Activated B cell treated with CpG ODN at 0.5 μM for 24 hours (primary cell): ENCODE results near the gene NAP1L4. TPM values are rescaled to one million over a fixed set of nuclear protein-coding genes. Genes with fewer than 3 reads are reported as not detected.

Source experiments
- ATAC-seq: fragments of 200-7000 bp; cut with Tn5 transposase; one replicate; pipeline ENCODE4 v1.10.0; 2021; ENCODE audit warnings: low read depth, mild to moderate bottlenecking, moderate library complexity
- CTCF ChIA-PET: fragments of 350-600 bp; sonication (Branson Sonifier 250); formaldehyde crosslinking; loops from one replicate; lab custom pipeline; 2021; ENCODE audit warnings: antibody characterized with exemption; lab: Charles Lee
- POLR2A ChIA-PET: fragments of 350-600 bp; sonication (Branson Sonifier 250); formaldehyde crosslinking; loops from one replicate; lab custom pipeline; 2021; ENCODE audit warnings: antibody characterized with exemption; lab: Charles Lee
- DNase-seq: peaks from one replicate; pipeline ENCODE4 v3.0.0; 2022
- H3K27ac Mint-ChIP-seq: one replicate; pipeline ENCODE4 v1.8.0; 2020; ENCODE audit warnings: mixed read lengths
- H3K27me3 Mint-ChIP-seq: one replicate; pipeline ENCODE4 v1.8.0; 2021; ENCODE audit warnings: mixed read lengths
- H3K36me3 Mint-ChIP-seq: one replicate; pipeline ENCODE4 v1.8.0; 2021; ENCODE audit warnings: low read depth, mixed read lengths
- H3K4me1 Mint-ChIP-seq: one replicate; pipeline ENCODE4 v1.8.0; 2021; ENCODE audit warnings: mixed read lengths
- H3K4me3 Mint-ChIP-seq: one replicate; pipeline ENCODE4 v1.8.0; 2020; ENCODE audit warnings: mild to moderate bottlenecking, mixed read lengths
- H3K9me3 Mint-ChIP-seq: one replicate; pipeline ENCODE4 v1.8.0; 2020; ENCODE audit warnings: mixed read lengths
- CTCF ChIP-seq: fragments of 200-600 bp; IDR thresholded peaks from one replicate; pipeline ENCODE4 v1.8.0; 2022; ENCODE audit warnings: antibody characterized with exemption, mild to moderate bottlenecking
- intact Hi-C: fragments of 100-400 bp; cut with micrococcal nuclease; formaldehyde crosslinking; loops from one replicate; pipeline ENCODE4 v1.15.1; 2024
- total RNA-seq: library from RNA; stranded (reverse); gene quantifications from 2 replicates; pipeline ENCODE4 v1.2.3, GENCODE V29; 2022

The NAP1L4 gene
- total RNA-seq, 1 donor from 2014 or later, result 115 TPM

GRCh38 chr11:3011891-3012885 lies 20.1 kb upstream of the NAP1L4 start:
- no peaks in the 10 kb centered on the region for H3K27me3 Mint-ChIP-seq
- POLR2A ChIA-PET, result no interaction called here
- H3K36me3 Mint-ChIP-seq, result peaks cover 92% of the 10 kb centered on the region
- H3K4me3 Mint-ChIP-seq, result no peak overlapping the region
- CTCF ChIA-PET, result no interaction called here
- H3K9me3 Mint-ChIP-seq, result no peaks in the 10 kb centered on the region
- no peak for ATAC-seq
- DNase-seq, result no peak
- H3K4me1 Mint-ChIP-seq, result no peaks in the 10 kb centered on the region
- TF ChIP-seq CTCF, result no peak
- H3K27ac Mint-ChIP-seq, result no peak overlapping the region
- intact Hi-C loops, result no loop called here

GRCh38 chr11:3010521-3011275 lies 18.6 kb upstream of the NAP1L4 start:
- intact Hi-C loops, result no loop called here
- ChIA-PET POLR2A (no interaction called here), CTCF (no interaction called here)
- Mint-ChIP-seq H3K27me3 (no peaks in the 10 kb centered on the region), H3K4me3 (no peak overlapping the region), H3K4me1 (no peaks in the 10 kb centered on the region), H3K9me3 (no peaks in the 10 kb centered on the region), H3K27ac (no peak overlapping the region), H3K36me3 (peaks cover 88% of the 10 kb centered on the region)
- no peak for DNase-seq
- no peak for TF ChIP-seq CTCF
- no peak for ATAC-seq

GRCh38 chr11:3010004-3010403 lies 17.9 kb upstream of the NAP1L4 start:
- H3K4me3 Mint-ChIP-seq, result no peak overlapping the region
- ChIA-PET CTCF (no interaction called here), POLR2A (interaction anchor here (0.5 kb wide), 1 partner anchor 1036 kb away, joined by 5 read pairs; no protein-coding TSS in a partner anchor)
- H3K9me3 Mint-ChIP-seq, result no peaks in the 10 kb centered on the region
- DNase-seq (no peak), ATAC-seq (no peak)
- H3K36me3 Mint-ChIP-seq, result peaks cover 87% of the 10 kb centered on the region
- H3K27me3 Mint-ChIP-seq, result no peaks in the 10 kb centered on the region
- H3K27ac Mint-ChIP-seq, result no peak overlapping the region
- intact Hi-C loops, result no loop called here
- TF ChIP-seq CTCF, result no peak
- H3K4me1 Mint-ChIP-seq, result no peaks in the 10 kb centered on the region

GRCh38 chr11:3009481-3009880 lies 17.4 kb upstream of the NAP1L4 start:
- DNase-seq (no peak), ATAC-seq (no peak)
- H3K27me3 Mint-ChIP-seq, result no peaks in the 10 kb centered on the region
- H3K36me3 Mint-ChIP-seq, result peaks cover 85% of the 10 kb centered on the region
- H3K4me3 Mint-ChIP-seq, result no peak overlapping the region
- no peaks in the 10 kb centered on the region for H3K4me1 Mint-ChIP-seq
- CTCF ChIA-PET, result no interaction called here
- intact Hi-C loops, result no loop called here
- H3K27ac Mint-ChIP-seq, result no peak overlapping the region
- no peaks in the 10 kb centered on the region for H3K9me3 Mint-ChIP-seq
- no peak for TF ChIP-seq CTCF
- POLR2A ChIA-PET, result interaction anchor here (0.5 to 1.0 kb wide), 2 partner anchors 48 to 1037 kb away, joined by 5 to 8 read pairs; partner anchors contain the start of gene CARS1
